ENCODE data around the gene SYDE1.

The SYDE1 gene

DNA sequence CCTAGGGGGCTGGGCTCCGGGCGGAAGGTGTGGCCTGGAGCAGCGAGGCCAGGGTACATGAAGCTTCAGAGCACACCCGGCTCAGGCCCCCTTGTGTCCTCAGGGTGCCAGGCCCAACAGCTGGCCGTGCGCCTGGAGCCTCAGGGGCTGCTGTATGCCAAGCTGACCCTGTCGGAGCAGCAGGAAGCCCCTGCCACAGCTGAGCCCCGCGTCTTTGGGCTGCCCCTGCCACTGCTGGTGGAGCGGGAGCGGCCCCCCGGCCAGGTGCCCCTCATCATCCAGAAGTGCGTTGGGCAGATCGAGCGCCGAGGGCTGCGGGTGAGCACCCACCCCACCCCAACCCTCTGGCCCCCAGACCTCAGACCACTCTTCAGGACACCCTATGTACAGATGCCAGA lies 3.2 kb downstream of the SYDE1 start:
- Histone ChIP-seq H3K4me3 (replicated peaks; ENCODE audit: low read depth, low read length) (no peak overlapping the region), H3K36me3 (ENCODE audit: control insufficient read depth, insufficient read depth, low read length) (no peaks in the 10 kb centered on the region; the same call in 1 of the 2 replicates), H3K27me3 (replicated peaks; ENCODE audit: control insufficient read depth, insufficient read depth, low read length) (peaks cover 2% of the 10 kb centered on the region; the same call in 1 of the 2 replicates)
- no peak for DNase-seq (ENCODE audit: extremely low read depth, insufficient read length)
- TF ChIP-seq, protein P1, sequence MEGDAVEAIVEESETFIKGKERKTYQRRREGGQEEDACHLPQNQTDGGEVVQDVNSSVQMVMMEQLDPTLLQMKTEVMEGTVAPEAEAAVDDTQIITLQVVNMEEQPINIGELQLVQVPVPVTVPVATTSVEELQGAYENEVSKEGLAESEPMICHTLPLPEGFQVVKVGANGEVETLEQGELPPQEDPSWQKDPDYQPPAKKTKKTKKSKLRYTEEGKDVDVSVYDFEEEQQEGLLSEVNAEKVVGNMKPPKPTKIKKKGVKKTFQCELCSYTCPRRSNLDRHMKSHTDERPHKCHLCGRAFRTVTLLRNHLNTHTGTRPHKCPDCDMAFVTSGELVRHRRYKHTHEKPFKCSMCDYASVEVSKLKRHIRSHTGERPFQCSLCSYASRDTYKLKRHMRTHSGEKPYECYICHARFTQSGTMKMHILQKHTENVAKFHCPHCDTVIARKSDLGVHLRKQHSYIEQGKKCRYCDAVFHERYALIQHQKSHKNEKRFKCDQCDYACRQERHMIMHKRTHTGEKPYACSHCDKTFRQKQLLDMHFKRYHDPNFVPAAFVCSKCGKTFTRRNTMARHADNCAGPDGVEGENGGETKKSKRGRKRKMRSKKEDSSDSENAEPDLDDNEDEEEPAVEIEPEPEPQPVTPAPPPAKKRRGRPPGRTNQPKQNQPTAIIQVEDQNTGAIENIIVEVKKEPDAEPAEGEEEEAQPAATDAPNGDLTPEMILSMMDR (IDR thresholded peaks at IDR 0.05; ENCODE audit: insufficient read depth, low read length, poor library complexity, severe bottlenecking): no peak

GRCh38 chr19:15111758-15112157 lies 4.6 kb downstream of the SYDE1 start:
- no peak for DNase-seq (ENCODE audit: extremely low read depth, insufficient read length)
- Histone ChIP-seq H3K27me3 (replicated peaks; ENCODE audit: control insufficient read depth, insufficient read depth, low read length) (peaks cover 2% of the 10 kb centered on the region; the same call in 1 of the 2 replicates), H3K4me3 (replicated peaks; ENCODE audit: low read depth, low read length) (no peak overlapping the region), H3K36me3 (ENCODE audit: control insufficient read depth, insufficient read depth, low read length) (peaks cover 4% of the 10 kb centered on the region)
- TF ChIP-seq, protein P1 (IDR thresholded peaks at IDR 0.05; ENCODE audit: insufficient read depth, low read length, poor library complexity, severe bottlenecking): no peak

DNA sequence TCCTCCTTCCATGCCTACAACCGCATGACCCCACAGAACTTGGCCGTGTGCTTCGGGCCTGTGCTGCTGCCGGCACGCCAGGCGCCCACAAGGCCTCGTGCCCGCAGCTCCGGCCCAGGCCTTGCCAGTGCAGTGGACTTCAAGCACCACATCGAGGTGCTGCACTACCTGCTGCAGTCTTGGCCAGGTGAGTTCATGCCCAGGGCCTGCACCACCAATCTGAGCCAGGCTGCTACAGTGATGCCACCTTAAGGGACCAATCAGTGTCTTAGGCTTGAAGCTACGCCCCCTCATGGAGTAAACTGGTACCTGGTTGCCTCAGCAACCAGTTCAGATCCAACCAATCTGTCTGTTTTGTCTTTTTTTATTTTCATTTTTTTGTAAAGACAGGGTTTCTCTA lies 5.2 kb downstream of the SYDE1 start:
- H3K27me3 ChIP-seq (replicated peaks; ENCODE audit: control insufficient read depth, insufficient read depth, low read length): peaks cover 2% of the 10 kb centered on the region; the same call in 1 of the 2 replicates
- H3K4me3 ChIP-seq (replicated peaks; ENCODE audit: low read depth, low read length): no peak overlapping the region
- TF ChIP-seq, protein P1 (IDR thresholded peaks at IDR 0.05; ENCODE audit: insufficient read depth, low read length, poor library complexity, severe bottlenecking): peak; percentile 15
- peaks cover 9% of the 10 kb centered on the region for H3K36me3 ChIP-seq (ENCODE audit: control insufficient read depth, insufficient read depth, low read length)
- no peak for DNase-seq (ENCODE audit: extremely low read depth, insufficient read length)

- TF ChIP-seq, protein P1 (IDR thresholded peaks at IDR 0.05; ENCODE audit: insufficient read depth, low read length, poor library complexity, severe bottlenecking): no peak
- Histone ChIP-seq H3K36me3 (ENCODE audit: control insufficient read depth, insufficient read depth, low read length) (peaks cover 15% of the 10 kb centered on the region), H3K4me3 (replicated peaks; ENCODE audit: low read depth, low read length) (no peak overlapping the region), H3K27me3 (replicated peaks; ENCODE audit: control insufficient read depth, insufficient read depth, low read length) (no peaks in the 10 kb centered on the region; the same call in 1 of the 2 replicates)
- DNase-seq (ENCODE audit: extremely low read depth, insufficient read length): no peak
Measured at GRCh38 chr19:15113245-15114152, 6.3 kb downstream of the SYDE1 start.

DNA sequence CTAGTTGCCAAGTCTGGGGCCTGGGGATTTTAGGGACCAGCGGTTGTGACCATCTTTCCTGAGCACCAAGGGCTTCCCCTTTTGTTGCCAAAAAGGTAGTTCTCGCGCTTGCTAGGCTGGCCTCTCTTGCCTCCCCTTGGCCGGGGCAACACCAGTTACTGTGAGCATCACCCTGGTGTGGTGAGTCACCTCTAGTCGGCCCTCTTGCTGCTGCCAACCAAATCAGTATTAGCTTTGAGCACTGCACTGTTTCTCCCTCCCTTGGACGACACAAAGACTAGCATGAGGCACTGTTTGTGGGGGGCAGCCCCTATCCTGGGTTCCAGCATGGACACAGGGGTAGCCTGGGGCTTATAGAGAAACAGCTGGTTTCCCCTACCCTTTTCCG lies 6.9 kb downstream of the SYDE1 start:
- TF ChIP-seq, protein P1 (IDR thresholded peaks at IDR 0.05; ENCODE audit: insufficient read depth, low read length, poor library complexity, severe bottlenecking): no peak
- Histone ChIP-seq H3K4me3 (replicated peaks; ENCODE audit: low read depth, low read length) (no peak overlapping the region), H3K27me3 (replicated peaks; ENCODE audit: control insufficient read depth, insufficient read depth, low read length) (no peaks in the 10 kb centered on the region), H3K36me3 (ENCODE audit: control insufficient read depth, insufficient read depth, low read length) (peaks cover 17% of the 10 kb centered on the region)
- DNase-seq (ENCODE audit: extremely low read depth, insufficient read length): no peak
